ENCODE results near the gene CDKN2B-AS1.

Gene CDKN2B-AS1

DNA sequence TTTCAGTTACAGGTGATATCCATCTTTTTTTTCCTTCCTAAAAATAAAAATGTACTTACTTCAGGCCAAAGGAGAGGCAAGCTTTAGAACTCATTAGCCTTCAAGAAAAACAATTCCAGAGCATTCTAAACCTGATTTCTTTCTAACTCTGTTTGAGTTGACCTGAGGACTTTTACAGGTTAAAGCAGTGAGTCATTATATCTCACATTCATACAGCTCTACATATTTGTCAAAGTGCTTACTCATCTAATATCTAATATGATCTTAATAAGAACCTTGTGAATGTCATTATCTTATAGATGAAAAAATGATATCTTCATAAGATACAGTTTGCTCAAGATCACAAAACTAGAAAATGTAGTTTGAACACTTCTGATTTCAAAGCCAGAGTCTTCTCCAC lies 163.7 kb downstream of the CDKN2B-AS1 start:
- Histone ChIP-seq H3K27ac (ENCODE audit: low read length) (no peak overlapping the region), H3K27me3 (ENCODE audit: control insufficient read depth, insufficient read depth, low read length) (no peaks in the 10 kb centered on the region), H3K4me1 (ENCODE audit: control insufficient read depth, insufficient read depth, low read length) (no peaks in the 10 kb centered on the region), H3K4me3 (ENCODE audit: low read length) (no peak overlapping the region), H3K36me3 (ENCODE audit: control insufficient read depth, insufficient read depth, low read length) (no peaks in the 10 kb centered on the region), H3K9me3 (ENCODE audit: control insufficient read depth, insufficient read depth, low read length) (no peaks in the 10 kb centered on the region)
- DNase-seq (ENCODE audit: low read depth, low spot score): no peak

DNA sequence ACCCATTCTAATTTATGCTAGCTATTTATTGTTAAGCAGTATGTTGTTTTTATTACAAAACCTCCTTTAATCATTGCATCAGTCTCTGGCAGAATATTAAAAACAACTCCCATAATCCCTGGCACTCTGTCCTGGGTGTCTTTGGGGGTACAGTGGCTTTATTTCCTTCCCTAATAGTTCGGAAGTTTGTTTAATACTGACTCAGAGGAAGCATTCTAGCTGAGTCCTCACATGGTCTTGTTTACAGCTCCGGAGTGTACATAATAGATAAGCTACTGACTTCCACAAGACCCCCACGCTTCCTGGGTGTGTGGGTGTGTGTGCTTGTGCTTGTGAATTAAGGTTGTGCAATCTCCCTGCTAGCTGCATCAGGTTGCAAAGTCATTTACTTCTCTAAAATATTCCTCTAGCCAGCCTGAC lies 164.3 kb downstream of the CDKN2B-AS1 start:
- Histone ChIP-seq H3K4me1 (ENCODE audit: control insufficient read depth, insufficient read depth, low read length) (no peaks in the 10 kb centered on the region), H3K9me3 (ENCODE audit: control insufficient read depth, insufficient read depth, low read length) (no peaks in the 10 kb centered on the region), H3K4me3 (ENCODE audit: low read length) (no peak overlapping the region), H3K27ac (ENCODE audit: low read length) (no peak overlapping the region), H3K36me3 (ENCODE audit: control insufficient read depth, insufficient read depth, low read length) (no peaks in the 10 kb centered on the region), H3K27me3 (ENCODE audit: control insufficient read depth, insufficient read depth, low read length) (no peaks in the 10 kb centered on the region)
- no CpG with 5 or more reads among the region's 3 CpGs for WGBS (ENCODE audit: insufficient coverage, insufficient read length)
- no peak for DNase-seq (ENCODE audit: low read depth, low spot score)

DNA sequence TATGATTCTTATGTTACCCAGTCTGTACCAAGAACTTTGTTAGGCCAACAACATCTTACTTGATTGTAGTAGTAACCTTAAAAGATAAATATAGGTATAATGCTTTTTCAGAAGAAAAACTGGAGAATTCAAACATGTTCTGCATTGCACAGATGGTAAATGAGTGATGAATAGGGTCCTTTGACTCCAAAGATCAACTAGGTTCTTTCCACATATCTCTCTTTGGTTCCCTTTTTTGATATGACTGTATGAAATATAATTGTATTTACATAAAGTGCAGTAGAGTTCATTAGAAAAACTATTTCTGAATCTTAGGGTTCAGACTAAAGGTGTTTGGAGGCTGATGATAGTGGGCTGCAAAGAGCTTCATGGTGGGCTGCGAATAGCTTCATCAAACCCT lies 165.0 kb downstream of the CDKN2B-AS1 start:
- Histone ChIP-seq H3K9me3 (ENCODE audit: control insufficient read depth, insufficient read depth, low read length) (no peaks in the 10 kb centered on the region), H3K27me3 (ENCODE audit: control insufficient read depth, insufficient read depth, low read length) (no peaks in the 10 kb centered on the region), H3K27ac (ENCODE audit: low read length) (no peak overlapping the region), H3K4me1 (ENCODE audit: control insufficient read depth, insufficient read depth, low read length) (no peaks in the 10 kb centered on the region), H3K4me3 (ENCODE audit: low read length) (no peak overlapping the region), H3K36me3 (ENCODE audit: control insufficient read depth, insufficient read depth, low read length) (no peaks in the 10 kb centered on the region)
- no peak for DNase-seq (ENCODE audit: low read depth, low spot score)
- no CpG with 5 or more reads among the region's 1 CpG for WGBS (ENCODE audit: insufficient coverage, insufficient read length)

DNA sequence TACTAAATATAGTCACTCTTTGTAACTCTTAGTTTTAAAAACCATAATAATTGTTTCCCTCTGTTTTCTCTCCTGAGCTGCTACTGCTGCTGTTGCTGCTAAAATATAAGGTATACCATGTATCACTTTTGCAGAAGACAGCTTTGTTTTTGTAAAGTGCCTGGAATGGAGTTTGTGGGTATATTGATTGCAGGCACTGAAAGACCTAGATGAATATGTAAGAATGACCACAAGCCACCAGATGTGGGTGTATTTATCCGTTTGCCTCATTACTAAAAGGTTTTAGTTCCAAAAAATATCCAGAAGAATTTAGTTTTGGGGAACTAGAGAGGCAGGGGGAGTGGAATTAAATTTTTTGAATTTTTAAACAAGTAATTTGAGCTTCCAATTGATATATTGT lies 165.6 kb downstream of the CDKN2B-AS1 start:
- no CpG with 5 or more reads among the region's 1 CpG for WGBS (ENCODE audit: insufficient coverage, insufficient read length)
- no peaks in the 10 kb centered on the region for H3K9me3 ChIP-seq (ENCODE audit: control insufficient read depth, insufficient read depth, low read length)
- H3K4me3 ChIP-seq (ENCODE audit: low read length): no peak overlapping the region
- H3K36me3 ChIP-seq (ENCODE audit: control insufficient read depth, insufficient read depth, low read length): no peaks in the 10 kb centered on the region
- H3K27me3 ChIP-seq (ENCODE audit: control insufficient read depth, insufficient read depth, low read length): no peaks in the 10 kb centered on the region
- H3K4me1 ChIP-seq (ENCODE audit: control insufficient read depth, insufficient read depth, low read length): no peaks in the 10 kb centered on the region
- no peak overlapping the region for H3K27ac ChIP-seq (ENCODE audit: low read length)
- DNase-seq (ENCODE audit: low read depth, low spot score): no peak

DNA sequence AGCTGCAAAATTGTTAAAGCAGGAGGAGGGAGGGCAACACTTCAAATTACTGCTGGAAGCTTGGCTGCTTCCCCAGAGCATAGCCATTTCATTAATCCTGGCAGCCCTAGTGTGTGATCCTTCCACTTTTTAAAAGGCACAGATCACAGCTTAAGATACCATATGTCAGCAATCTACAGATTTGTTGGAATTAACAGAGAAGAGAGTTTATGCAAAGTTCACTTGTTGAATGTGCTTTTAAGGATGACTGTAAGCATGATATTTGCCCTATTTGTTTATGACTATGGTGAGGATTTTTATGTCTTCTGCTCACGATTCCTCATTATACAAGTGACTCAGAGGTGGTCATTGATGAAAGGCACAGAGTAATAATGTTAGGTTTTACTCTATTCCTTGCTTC lies 170.6 kb downstream of the CDKN2B-AS1 start:
- Histone ChIP-seq H3K36me3 (ENCODE audit: control insufficient read depth, insufficient read depth, low read length) (no peaks in the 10 kb centered on the region), H3K27ac (ENCODE audit: low read length) (no peak overlapping the region), H3K27me3 (ENCODE audit: control insufficient read depth, insufficient read depth, low read length) (no peaks in the 10 kb centered on the region), H3K9me3 (ENCODE audit: control insufficient read depth, insufficient read depth, low read length) (no peaks in the 10 kb centered on the region), H3K4me1 (ENCODE audit: control insufficient read depth, insufficient read depth, low read length) (no peaks in the 10 kb centered on the region), H3K4me3 (ENCODE audit: low read length) (no peak overlapping the region)
- no peak for DNase-seq (ENCODE audit: low read depth, low spot score)
- WGBS (ENCODE audit: insufficient coverage, insufficient read length): no CpG with 5 or more reads among the region's 1 CpG

DNA sequence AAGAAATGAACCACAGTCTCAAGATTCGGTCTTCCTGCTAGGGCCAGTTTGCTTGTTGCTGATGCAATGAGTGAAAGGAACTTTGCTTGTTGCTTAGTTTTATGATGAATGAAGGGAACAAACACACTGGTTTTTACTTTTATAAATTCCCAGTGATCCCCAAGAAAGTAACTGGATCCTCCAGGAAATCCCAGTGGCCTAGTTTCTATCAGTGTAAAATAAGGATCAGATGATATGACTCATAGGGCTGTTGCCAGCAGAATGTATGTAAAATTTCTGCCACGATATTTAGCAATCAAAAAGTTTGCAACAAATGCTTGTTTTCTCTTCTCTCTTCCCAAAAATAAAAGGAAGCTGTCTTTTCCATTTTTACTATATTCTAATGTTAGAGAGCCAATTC lies 174.7 kb downstream of the CDKN2B-AS1 start:
- Histone ChIP-seq H3K36me3 (ENCODE audit: control insufficient read depth, insufficient read depth, low read length) (no peaks in the 10 kb centered on the region), H3K4me3 (ENCODE audit: low read length) (no peak overlapping the region), H3K4me1 (ENCODE audit: control insufficient read depth, insufficient read depth, low read length) (no peaks in the 10 kb centered on the region), H3K27me3 (ENCODE audit: control insufficient read depth, insufficient read depth, low read length) (no peaks in the 10 kb centered on the region), H3K9me3 (ENCODE audit: control insufficient read depth, insufficient read depth, low read length) (no peaks in the 10 kb centered on the region), H3K27ac (ENCODE audit: low read length) (no peak overlapping the region)
- WGBS (ENCODE audit: insufficient coverage, insufficient read length): no CpG with 5 or more reads among the region's 2 CpGs
- no peak for DNase-seq (ENCODE audit: low read depth, low spot score)

GRCh38 chr9:22169727-22170503 lies 175.3 kb downstream of the CDKN2B-AS1 start:
- H3K27ac ChIP-seq (ENCODE audit: low read length): no peak overlapping the region
- DNase-seq (ENCODE audit: low read depth, low spot score): no peak
- no peaks in the 10 kb centered on the region for H3K4me1 ChIP-seq (ENCODE audit: control insufficient read depth, insufficient read depth, low read length)
- no peaks in the 10 kb centered on the region for H3K9me3 ChIP-seq (ENCODE audit: control insufficient read depth, insufficient read depth, low read length)
- H3K36me3 ChIP-seq (ENCODE audit: control insufficient read depth, insufficient read depth, low read length): no peaks in the 10 kb centered on the region
- no peaks in the 10 kb centered on the region for H3K27me3 ChIP-seq (ENCODE audit: control insufficient read depth, insufficient read depth, low read length)
- WGBS (ENCODE audit: insufficient coverage, insufficient read length): no CpG with 5 or more reads among the region's 1 CpG
- H3K4me3 ChIP-seq (ENCODE audit: low read length): no peak overlapping the region

All from iPS DF 6.9 (cell line).